Measurements from ENCODE around the gene BTBD9. TPM values are rescaled to one million over a fixed set of nuclear protein-coding genes. Genes with fewer than 3 reads are reported as not detected.

BTBD9 gene
- polyA plus RNA-seq, 2 of the 4 experiments (the other 2 are of a cell fraction), result 2.3 to 4.6 TPM

- ChIA-PET POLR2A (no interaction called here), CTCF (interaction anchor here (0.5 kb wide), 1 partner anchor 223 kb away, joined by 3 read pairs; no protein-coding TSS in a partner anchor)
- ATAC-seq, result no peak
Observed at GRCh38 chr6:38164131-38164481, 475.6 kb downstream of the BTBD9 start.

DNA sequence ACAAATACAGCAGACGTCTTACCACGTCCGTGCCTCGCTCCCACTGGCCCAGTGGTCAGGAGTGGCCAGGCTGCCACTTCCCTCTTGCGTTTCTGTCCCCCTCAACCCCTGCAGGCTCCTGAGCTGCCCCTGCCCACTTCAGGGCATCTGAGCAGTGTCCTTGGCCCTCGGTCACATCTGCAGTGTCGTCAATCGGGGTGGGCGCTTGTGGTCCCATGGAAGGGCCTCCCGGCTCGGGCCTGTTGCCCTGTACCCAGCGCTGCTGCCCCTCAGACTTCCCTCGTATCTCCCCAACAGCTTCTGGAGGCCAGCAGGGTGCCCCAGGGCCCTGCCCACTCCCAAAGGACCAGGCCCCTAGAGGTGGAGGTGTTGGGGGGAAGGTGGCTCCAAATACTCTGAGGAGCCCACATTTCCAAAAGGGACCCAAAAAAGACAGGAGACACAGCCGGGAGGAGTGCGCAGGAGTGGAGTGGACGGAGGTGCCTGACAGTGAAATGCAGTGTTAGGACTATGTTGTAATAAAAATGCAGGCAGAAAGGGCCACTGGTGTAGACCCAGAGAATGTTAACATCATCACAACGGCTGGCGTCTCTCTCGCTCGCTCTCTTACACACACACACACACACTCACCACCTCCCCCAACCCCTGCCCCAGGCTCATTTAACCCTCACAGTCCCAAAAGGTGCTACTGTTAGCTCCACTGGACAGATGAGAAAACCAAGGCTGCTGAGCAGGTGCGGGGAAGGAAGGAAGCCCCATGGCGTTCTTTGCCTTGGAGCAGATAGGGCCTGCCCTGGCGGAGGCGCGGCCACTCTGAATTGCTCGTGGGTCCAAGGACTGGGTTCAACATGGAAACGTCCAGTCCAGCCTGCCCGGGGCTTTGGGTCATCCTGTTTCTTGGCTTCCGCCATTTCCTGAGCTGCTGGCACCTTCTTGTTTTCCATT is 476.3 kb downstream of the BTBD9 start:
- ChIA-PET POLR2A (no interaction called here), CTCF (interaction anchor here (0.5 kb wide), 1 partner anchor 223 kb away, joined by 3 read pairs; no protein-coding TSS in a partner anchor)
- Histone ChIP-seq H3K4me1 (no peaks in the 10 kb centered on the region), H3K4me2 (no peak overlapping the region), H3K9me3 (no peaks in the 10 kb centered on the region), H3K4me3 (no peak overlapping the region), H3K27ac (no peak overlapping the region)
- TF ChIP-seq KDM5A (IDR thresholded peaks at IDR 0.05) (no peak), HEYL (CRISPR knock-in tag; IDR thresholded peaks at IDR 0.05) (no peak), ZFP36 (IDR thresholded peaks at IDR 0.05; ENCODE audit: borderline replicate concordance, partially characterized antibody) (no peak), PHF8 (IDR thresholded peaks at IDR 0.05; ENCODE audit: borderline replicate concordance, low read depth) (no peak), RARB (CRISPR knock-in tag; IDR thresholded peaks at IDR 0.05) (no peak), TP53 (CRISPR knock-in tag; IDR thresholded peaks at IDR 0.05) (no peak), CEBPB (IDR thresholded peaks at IDR 0.05) (no peak), ESRRA (IDR thresholded peaks at IDR 0.05; ENCODE audit: borderline replicate concordance, low read length) (no peak), CTCF (IDR thresholded peaks at IDR 0.05) (no peak), RNF2 (IDR thresholded peaks at IDR 0.05; ENCODE audit: borderline replicate concordance, low read depth) (no peak), POLR2A (IDR thresholded peaks at IDR 0.05; ENCODE audit: low read length) (no peak), NPAS2 (CRISPR knock-in tag; IDR thresholded peaks at IDR 0.05; ENCODE audit: borderline replicate concordance) (no peak), RAD21 (conservative IDR thresholded peaks at IDR 0.05 in 1 of 2, IDR thresholded peaks at IDR 0.05 in 1 of 2) (no peak), TFCP2L1 (CRISPR knock-in tag; IDR thresholded peaks at IDR 0.05) (no peak), SREBF2 (IDR thresholded peaks at IDR 0.05) (no peak), MYC (IDR thresholded peaks at IDR 0.05; ENCODE audit: borderline replicate concordance, low read length) (no peak)
- DNase-seq (ENCODE audit: low read depth in 1 of 2, low spot score in 1 of 2) (no peak), ATAC-seq (no peak), FAIRE-seq (no peak)
- WGBS (ENCODE audit: missing lambda C conversion rate), result 94% methylated on average over 25 of the region's 29 CpGs

More at GRCh38 chr6:38164131-38164481, 475.6 kb downstream of the BTBD9 start:
- no peaks in the 10 kb centered on the region for H3K9me3 ChIP-seq
- H3K4me2 ChIP-seq, result no peak overlapping the region
- FAIRE-seq (no peak), DNase-seq (ENCODE audit: low read depth in 1 of 2, low spot score in 1 of 2) (no peak)
- H3K4me3 ChIP-seq, result no peak overlapping the region
- no peak overlapping the region for H3K27ac ChIP-seq
- WGBS (ENCODE audit: missing lambda C conversion rate), result 89% methylated on average over 6 of the region's 6 CpGs
- no peaks in the 10 kb centered on the region for H3K4me1 ChIP-seq
- TF ChIP-seq, protein P1, sequence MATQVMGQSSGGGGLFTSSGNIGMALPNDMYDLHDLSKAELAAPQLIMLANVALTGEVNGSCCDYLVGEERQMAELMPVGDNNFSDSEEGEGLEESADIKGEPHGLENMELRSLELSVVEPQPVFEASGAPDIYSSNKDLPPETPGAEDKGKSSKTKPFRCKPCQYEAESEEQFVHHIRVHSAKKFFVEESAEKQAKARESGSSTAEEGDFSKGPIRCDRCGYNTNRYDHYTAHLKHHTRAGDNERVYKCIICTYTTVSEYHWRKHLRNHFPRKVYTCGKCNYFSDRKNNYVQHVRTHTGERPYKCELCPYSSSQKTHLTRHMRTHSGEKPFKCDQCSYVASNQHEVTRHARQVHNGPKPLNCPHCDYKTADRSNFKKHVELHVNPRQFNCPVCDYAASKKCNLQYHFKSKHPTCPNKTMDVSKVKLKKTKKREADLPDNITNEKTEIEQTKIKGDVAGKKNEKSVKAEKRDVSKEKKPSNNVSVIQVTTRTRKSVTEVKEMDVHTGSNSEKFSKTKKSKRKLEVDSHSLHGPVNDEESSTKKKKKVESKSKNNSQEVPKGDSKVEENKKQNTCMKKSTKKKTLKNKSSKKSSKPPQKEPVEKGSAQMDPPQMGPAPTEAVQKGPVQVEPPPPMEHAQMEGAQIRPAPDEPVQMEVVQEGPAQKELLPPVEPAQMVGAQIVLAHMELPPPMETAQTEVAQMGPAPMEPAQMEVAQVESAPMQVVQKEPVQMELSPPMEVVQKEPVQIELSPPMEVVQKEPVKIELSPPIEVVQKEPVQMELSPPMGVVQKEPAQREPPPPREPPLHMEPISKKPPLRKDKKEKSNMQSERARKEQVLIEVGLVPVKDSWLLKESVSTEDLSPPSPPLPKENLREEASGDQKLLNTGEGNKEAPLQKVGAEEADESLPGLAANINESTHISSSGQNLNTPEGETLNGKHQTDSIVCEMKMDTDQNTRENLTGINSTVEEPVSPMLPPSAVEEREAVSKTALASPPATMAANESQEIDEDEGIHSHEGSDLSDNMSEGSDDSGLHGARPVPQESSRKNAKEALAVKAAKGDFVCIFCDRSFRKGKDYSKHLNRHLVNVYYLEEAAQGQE (IDR thresholded peaks at IDR 0.05), result no peak
- TF ChIP-seq HOXA7 (CRISPR knock-in tag; IDR thresholded peaks at IDR 0.05) (no peak), HMGXB4 (CRISPR knock-in tag; IDR thresholded peaks at IDR 0.05; ENCODE audit: borderline replicate concordance) (no peak), ZFP36 (IDR thresholded peaks at IDR 0.05; ENCODE audit: borderline replicate concordance, partially characterized antibody) (no peak)

All from A549 (cell line).